ENCODE data around the gene TRIOBP. TPM values are rescaled to one million over a fixed set of nuclear protein-coding genes. Genes with fewer than 3 reads are reported as not detected.

TRIOBP gene
- polyA plus RNA-seq, 2 donors: 57.8 to 63.8 TPM

GRCh38 chr22:37805810-37806277, 109.0 kb downstream of the TRIOBP start:
- 26 to 32% methylated on average over 10 of the region's 10 CpGs for WGBS, 2 donors
- Histone ChIP-seq H3K27ac (ENCODE audit: low read depth in 2 of 2, low read length in 1 of 2) (peak overlapping the region; percentile 91), H3K4me3 (ENCODE audit: low read depth in 1 of 2, low read length in 2 of 2) (peak overlapping the region; percentile 58 to 76), H3K27me3 (ENCODE audit: control insufficient read depth in 1 of 2, insufficient read depth in 2 of 2, low read length in 2 of 2) (no peaks in the 10 kb centered on the region), H3K36me3 (ENCODE audit: control insufficient read depth in 2 of 2, insufficient read depth in 2 of 2, low read length in 1 of 2) (peaks cover 0 to 4% of the 10 kb centered on the region in 2 donors), H3K4me1 (ENCODE audit: control insufficient read depth in 2 of 2, insufficient read depth in 2 of 2, low read length in 1 of 2) (peaks cover 2 to 10% of the 10 kb centered on the region in 2 donors), H3K9me3 (ENCODE audit: control insufficient read depth in 2 of 2, insufficient read depth in 1 of 2, low read depth in 1 of 2, low read length in 1 of 2) (no peaks in the 10 kb centered on the region)

GRCh38 chr22:37806409-37807333, 109.8 kb downstream of the TRIOBP start:
- peak overlapping the region; percentile 74 to 78 for H3K27ac ChIP-seq (ENCODE audit: low read depth in 2 of 2, low read length in 1 of 2)
- peak overlapping the region; percentile 37 to 58 for H3K4me3 ChIP-seq (ENCODE audit: low read depth in 1 of 2, low read length in 2 of 2)
- H3K9me3 ChIP-seq (ENCODE audit: control insufficient read depth in 2 of 2, insufficient read depth in 1 of 2, low read depth in 1 of 2, low read length in 1 of 2): no peaks in the 10 kb centered on the region
- H3K27me3 ChIP-seq (ENCODE audit: control insufficient read depth in 1 of 2, insufficient read depth in 2 of 2, low read length in 2 of 2): no peaks in the 10 kb centered on the region
- peaks cover 2 to 10% of the 10 kb centered on the region in 2 donors for H3K4me1 ChIP-seq (ENCODE audit: control insufficient read depth in 2 of 2, insufficient read depth in 2 of 2, low read length in 1 of 2)
- peaks cover 0 to 4% of the 10 kb centered on the region in 2 donors for H3K36me3 ChIP-seq (ENCODE audit: control insufficient read depth in 2 of 2, insufficient read depth in 2 of 2, low read length in 1 of 2)
- 2 to 3% methylated on average over 19 of the region's 19 CpGs for WGBS, 2 donors

GRCh38 chr22:37807410-37808293, 110.8 kb downstream of the TRIOBP start, which contains the start of gene GCAT:
TSS of gene GCAT (plus strand) at chr22:37807934. CDS start at chr22:37807968, 34 bp downstream.
- peak within 1 kb of the TSS; percentile 74 to 85 for H3K27ac ChIP-seq (ENCODE audit: low read depth in 2 of 2, low read length in 1 of 2)
- 0 to 1% methylated on average over 61 to 73 of the region's 73 CpGs for WGBS, 2 donors
- H3K4me3 ChIP-seq (ENCODE audit: low read depth in 1 of 2, low read length in 2 of 2): peak within 1 kb of the TSS; percentile 58 to 60
- H3K27me3 ChIP-seq (ENCODE audit: control insufficient read depth in 1 of 2, insufficient read depth in 2 of 2, low read length in 2 of 2): no peaks in the 10 kb centered on the region
- peaks cover 0 to 4% of the 10 kb centered on the region in 2 donors for H3K36me3 ChIP-seq (ENCODE audit: control insufficient read depth in 2 of 2, insufficient read depth in 2 of 2, low read length in 1 of 2)
- peaks cover 2 to 8% of the 10 kb centered on the region in 2 donors for H3K4me1 ChIP-seq (ENCODE audit: control insufficient read depth in 2 of 2, insufficient read depth in 2 of 2, low read length in 1 of 2)
- no peaks in the 10 kb centered on the region for H3K9me3 ChIP-seq (ENCODE audit: control insufficient read depth in 2 of 2, insufficient read depth in 1 of 2, low read depth in 1 of 2, low read length in 1 of 2)

GRCh38 chr22:37808294-37808657, 111.4 kb downstream of the TRIOBP start:
- H3K27ac ChIP-seq (ENCODE audit: low read depth in 2 of 2, low read length in 1 of 2): peak overlapping the region; percentile 35 to 82
- no peaks in the 10 kb centered on the region for H3K9me3 ChIP-seq (ENCODE audit: control insufficient read depth in 2 of 2, insufficient read depth in 1 of 2, low read depth in 1 of 2, low read length in 1 of 2)
- WGBS, 2 donors: 4 to 5% methylated on average over 8 of the region's 8 CpGs
- peaks cover 2 to 8% of the 10 kb centered on the region in 2 donors for H3K4me1 ChIP-seq (ENCODE audit: control insufficient read depth in 2 of 2, insufficient read depth in 2 of 2, low read length in 1 of 2)
- peak overlapping the region; percentile 53 to 58 for H3K4me3 ChIP-seq (ENCODE audit: low read depth in 1 of 2, low read length in 2 of 2)
- peaks cover 0 to 7% of the 10 kb centered on the region in 2 donors for H3K36me3 ChIP-seq (ENCODE audit: control insufficient read depth in 2 of 2, insufficient read depth in 2 of 2, low read length in 1 of 2)
- H3K27me3 ChIP-seq (ENCODE audit: control insufficient read depth in 1 of 2, insufficient read depth in 2 of 2, low read length in 2 of 2): no peaks in the 10 kb centered on the region

- 83 to 94% methylated on average over 5 of the region's 5 CpGs for WGBS, 2 donors
- peaks cover 2 to 8% of the 10 kb centered on the region in 2 donors for H3K4me1 ChIP-seq (ENCODE audit: control insufficient read depth in 2 of 2, insufficient read depth in 2 of 2, low read length in 1 of 2)
- H3K4me3 ChIP-seq (ENCODE audit: low read depth in 1 of 2, low read length in 2 of 2): no peak overlapping the region
- no peaks in the 10 kb centered on the region for H3K27me3 ChIP-seq (ENCODE audit: control insufficient read depth in 1 of 2, insufficient read depth in 2 of 2, low read length in 2 of 2)
- no peaks in the 10 kb centered on the region for H3K9me3 ChIP-seq (ENCODE audit: control insufficient read depth in 2 of 2, insufficient read depth in 1 of 2, low read depth in 1 of 2, low read length in 1 of 2)
- H3K27ac ChIP-seq (ENCODE audit: low read depth in 2 of 2, low read length in 1 of 2): no peak overlapping the region
- peaks cover 0 to 14% of the 10 kb centered on the region in 2 donors for H3K36me3 ChIP-seq (ENCODE audit: control insufficient read depth in 2 of 2, insufficient read depth in 2 of 2, low read length in 1 of 2)
Observed at GRCh38 chr22:37809672-37810333, 113.0 kb downstream of the TRIOBP start.

- Histone ChIP-seq H3K9me3 (ENCODE audit: control insufficient read depth in 2 of 2, insufficient read depth in 1 of 2, low read depth in 1 of 2, low read length in 1 of 2) (no peaks in the 10 kb centered on the region), H3K4me1 (ENCODE audit: control insufficient read depth in 2 of 2, insufficient read depth in 2 of 2, low read length in 1 of 2) (peaks cover 2 to 3% of the 10 kb centered on the region in 2 donors), H3K4me3 (ENCODE audit: low read depth in 1 of 2, low read length in 2 of 2) (no peak overlapping the region), H3K27ac (ENCODE audit: low read depth in 2 of 2, low read length in 1 of 2) (no peak overlapping the region), H3K27me3 (ENCODE audit: control insufficient read depth in 1 of 2, insufficient read depth in 2 of 2, low read length in 2 of 2) (no peaks in the 10 kb centered on the region), H3K36me3 (ENCODE audit: control insufficient read depth in 2 of 2, insufficient read depth in 2 of 2, low read length in 1 of 2) (peaks cover 3 to 21% of the 10 kb centered on the region in 2 donors)
- WGBS, 2 donors: 89 to 92% methylated on average over 2 of the region's 2 CpGs
Observed at GRCh38 chr22:37811867-37812266, 115.0 kb downstream of the TRIOBP start.

GRCh38 chr22:37812869-37813678, 116.2 kb downstream of the TRIOBP start:
- Histone ChIP-seq H3K36me3 (ENCODE audit: control insufficient read depth in 2 of 2, insufficient read depth in 2 of 2, low read length in 1 of 2) (peaks cover 3 to 21% of the 10 kb centered on the region in 2 donors), H3K27ac (ENCODE audit: low read depth in 2 of 2, low read length in 1 of 2) (no peak overlapping the region), H3K9me3 (ENCODE audit: control insufficient read depth in 2 of 2, insufficient read depth in 1 of 2, low read depth in 1 of 2, low read length in 1 of 2) (no peaks in the 10 kb centered on the region), H3K4me3 (ENCODE audit: low read depth in 1 of 2, low read length in 2 of 2) (no peak overlapping the region), H3K4me1 (ENCODE audit: control insufficient read depth in 2 of 2, insufficient read depth in 2 of 2, low read length in 1 of 2) (peaks cover 2 to 7% of the 10 kb centered on the region in 2 donors), H3K27me3 (ENCODE audit: control insufficient read depth in 1 of 2, insufficient read depth in 2 of 2, low read length in 2 of 2) (no peaks in the 10 kb centered on the region)
- 93 to 95% methylated on average over 27 of the region's 27 CpGs for WGBS, 2 donors

GRCh38 chr22:37815593-37815992, 118.7 kb downstream of the TRIOBP start:
- Histone ChIP-seq H3K4me3 (ENCODE audit: low read depth in 1 of 2, low read length in 2 of 2) (no peak overlapping the region), H3K27ac (ENCODE audit: low read depth in 2 of 2, low read length in 1 of 2) (no peak overlapping the region), H3K27me3 (ENCODE audit: control insufficient read depth in 1 of 2, insufficient read depth in 2 of 2, low read length in 2 of 2) (no peaks in the 10 kb centered on the region), H3K4me1 (ENCODE audit: control insufficient read depth in 2 of 2, insufficient read depth in 2 of 2, low read length in 1 of 2) (peaks cover 10 to 14% of the 10 kb centered on the region in 2 donors), H3K36me3 (ENCODE audit: control insufficient read depth in 2 of 2, insufficient read depth in 2 of 2, low read length in 1 of 2) (peaks cover 3 to 17% of the 10 kb centered on the region in 2 donors), H3K9me3 (ENCODE audit: control insufficient read depth in 2 of 2, insufficient read depth in 1 of 2, low read depth in 1 of 2, low read length in 1 of 2) (no peaks in the 10 kb centered on the region)
- WGBS, 2 donors: 90% methylated on average over 12 of the region's 12 CpGs

All from esophagus (tissue), 2 donors.